Right renal pelvis (tissue), 4 donors: Measurements from ENCODE around the gene MIEN1. TPM values are rescaled to one million over a fixed set of nuclear protein-coding genes. Genes with fewer than 3 reads are reported as not detected.
"Not testable (repeated sequence)": the region's sequence is repeated elsewhere in the genome, so short reads cannot be mapped to it uniquely, and the experiment has no call there.

ENCODE experiments used
- DNase-seq, 4 donors: peaks; one replicate each; pipeline ENCODE4 v3.0.0-alpha.2; 2013; ENCODE audit warnings: low read depth in 4 of 4, low spot score in 3 of 4, missing footprints in 1 of 4
- polyA plus RNA-seq, 4 donors: library from polyadenylated mRNA; unstranded; fragments of 120-200 nt; gene quantifications; one replicate each; pipeline ENCODE4 v1.2.1, GENCODE V29; 2013; ENCODE audit not compliant: insufficient read length in 4 of 4

The MIEN1 gene
- polyA plus RNA-seq, 4 donors = 36.4 to 41.1 (median 39.1) TPM

DNA sequence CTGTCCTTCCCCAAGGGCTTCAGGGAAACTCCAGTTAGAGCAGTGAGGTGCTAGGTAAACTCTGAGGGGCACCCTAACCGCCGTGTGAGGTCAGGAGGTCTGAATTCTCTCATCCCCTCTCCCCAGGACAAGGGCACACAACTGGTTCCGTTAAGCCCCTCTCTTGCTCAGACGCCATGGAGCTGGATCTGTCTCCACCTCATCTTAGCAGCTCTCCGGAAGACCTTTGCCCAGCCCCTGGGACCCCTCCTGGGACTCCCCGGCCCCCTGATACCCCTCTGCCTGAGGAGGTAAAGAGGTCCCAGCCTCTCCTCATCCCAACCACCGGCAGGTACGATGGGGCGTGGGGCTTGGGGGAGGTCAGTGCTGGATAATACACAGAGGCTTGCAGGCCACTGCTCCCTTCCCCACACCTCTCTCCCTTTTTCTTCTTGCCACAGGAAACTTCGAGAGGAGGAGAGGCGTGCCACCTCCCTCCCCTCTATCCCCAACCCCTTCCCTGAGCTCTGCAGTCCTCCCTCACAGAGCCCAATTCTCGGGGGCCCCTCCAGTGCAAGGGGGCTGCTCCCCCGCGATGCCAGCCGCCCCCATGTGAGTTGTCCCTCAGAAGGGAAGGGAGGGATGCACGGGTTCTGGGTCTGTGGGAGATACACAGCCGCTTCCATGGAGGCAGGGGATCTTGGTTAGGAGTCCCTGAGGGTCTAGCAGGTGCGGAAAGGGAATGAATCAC is 12.0 kb upstream of the MIEN1 start:
- DNase-seq = no peak

DNA sequence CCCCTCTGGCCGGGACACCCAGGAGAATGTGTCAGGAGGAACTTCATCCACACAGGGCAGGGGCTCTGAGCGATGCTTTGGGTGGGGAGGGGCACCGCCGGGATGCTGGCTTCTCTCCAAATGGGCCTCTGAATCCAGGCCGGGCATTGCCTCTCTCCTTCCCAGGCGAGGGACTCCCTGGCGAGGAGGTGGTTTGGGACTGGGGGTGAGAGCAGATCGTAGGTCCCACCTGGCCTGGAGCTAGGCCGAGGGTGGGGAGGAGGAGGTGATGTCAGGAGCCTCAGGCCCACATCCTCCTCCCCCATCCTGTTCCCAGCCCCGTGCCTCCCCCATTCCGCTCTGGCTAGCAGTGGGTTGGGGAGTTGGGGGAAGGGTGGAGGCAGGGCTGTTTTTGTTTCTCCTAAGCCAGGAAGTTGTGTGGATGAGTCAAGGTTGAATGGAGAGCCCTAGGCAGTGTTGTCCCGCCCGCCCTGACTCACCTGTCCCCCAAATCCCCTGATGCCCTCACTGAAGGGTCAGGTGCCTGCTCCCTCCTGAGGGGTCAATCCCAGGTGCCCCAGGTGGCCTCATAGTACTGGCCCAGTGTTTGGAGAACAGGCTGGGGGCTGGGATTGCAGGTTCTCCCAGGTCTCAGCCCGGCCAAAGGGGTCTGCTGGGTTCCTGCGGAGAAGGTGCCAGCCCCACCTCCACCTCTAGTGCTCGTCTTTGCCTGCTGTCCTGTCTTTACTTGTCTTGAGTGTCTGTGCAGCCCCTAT is 10.2 kb upstream of the MIEN1 start:
- no peak for DNase-seq

DNA sequence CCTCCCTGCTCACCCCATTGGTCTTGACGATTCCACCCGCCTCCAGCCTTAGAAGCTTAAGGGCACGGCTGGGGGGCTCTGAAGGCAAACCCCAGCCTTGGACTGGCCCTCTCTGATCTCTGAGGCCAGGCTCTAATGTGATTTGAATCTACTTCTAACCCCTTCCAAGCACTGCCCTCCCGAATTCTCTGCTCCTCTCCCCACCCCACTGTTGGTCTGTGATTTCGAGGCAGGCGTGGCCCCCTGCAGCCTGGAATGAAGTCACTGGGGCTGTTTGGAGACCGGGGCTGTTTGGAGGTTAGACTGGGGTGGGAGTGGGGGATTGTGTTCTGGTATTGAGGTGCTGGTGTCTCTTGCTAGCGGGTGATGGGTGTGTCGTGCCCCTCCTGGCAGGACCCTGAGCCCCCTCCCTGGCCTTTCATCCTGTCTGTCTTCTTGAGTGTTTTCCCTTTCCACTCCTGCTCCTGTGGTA is 9.6 kb upstream of the MIEN1 start:
- DNase-seq = no peak

DNA sequence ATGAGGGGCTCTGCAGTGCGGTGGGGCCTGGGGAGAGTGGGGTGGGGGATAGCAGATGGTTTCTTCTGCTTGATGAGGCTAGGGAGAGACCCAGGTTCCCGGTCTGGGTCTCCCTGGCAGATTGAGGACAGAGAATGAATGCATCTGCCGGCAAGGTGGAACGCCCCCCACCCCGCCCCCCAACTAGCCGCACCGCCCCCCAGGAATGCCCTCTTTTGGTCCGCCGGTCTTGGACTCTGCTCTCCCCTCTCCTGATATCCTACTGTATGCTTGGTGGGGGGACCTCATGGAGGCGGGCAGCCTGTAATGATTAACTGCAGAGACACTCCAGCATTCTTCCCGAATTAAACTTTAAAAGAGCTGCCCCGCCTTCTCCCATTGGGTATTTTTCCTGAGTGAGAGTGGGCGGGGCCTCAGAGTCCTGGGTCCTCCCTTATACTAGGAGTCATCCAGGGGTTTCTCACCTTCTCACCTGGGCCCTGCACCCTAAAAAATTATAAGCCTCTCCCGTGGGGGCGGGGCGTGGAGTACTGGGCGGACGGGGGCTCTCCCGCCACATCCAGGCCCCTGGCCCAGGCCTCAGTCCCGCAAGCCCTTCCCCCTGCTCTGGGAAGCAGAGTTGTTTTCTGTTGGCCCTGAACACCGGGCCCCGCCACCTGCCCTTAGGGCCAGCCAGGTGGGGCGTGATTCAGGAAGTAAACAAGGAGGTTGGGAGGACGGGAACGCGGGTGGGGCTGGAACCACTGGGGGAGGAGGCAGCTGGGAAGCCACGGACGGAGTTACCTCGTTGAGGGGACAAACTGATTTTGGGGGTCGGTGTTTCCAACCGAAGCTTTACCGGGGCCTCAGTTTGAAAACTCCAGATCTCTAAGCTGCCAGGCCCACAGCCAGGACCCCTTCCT is 8.9 kb upstream of the MIEN1 start:
- DNase-seq = peak in 3 of 4 donors; percentile 55 to 85 (median 80)

DNA sequence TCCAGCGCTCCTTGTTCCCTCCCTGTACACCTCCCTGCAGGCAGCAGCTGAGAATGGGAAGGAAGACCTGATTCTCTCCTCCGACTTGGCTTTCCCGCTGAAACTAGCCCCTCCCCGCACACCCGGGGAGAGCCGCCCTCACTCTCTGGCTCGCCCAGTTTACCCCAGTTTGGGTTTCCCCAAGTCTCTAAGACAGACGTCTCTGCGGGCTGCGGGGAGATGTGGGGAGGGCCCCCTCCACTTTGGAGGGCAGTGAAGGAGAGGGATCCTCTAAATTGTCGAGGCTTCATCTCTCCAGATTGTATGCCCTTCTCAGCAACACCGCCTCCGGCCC is 8.2 kb upstream of the MIEN1 start:
- DNase-seq = no peak

DNA sequence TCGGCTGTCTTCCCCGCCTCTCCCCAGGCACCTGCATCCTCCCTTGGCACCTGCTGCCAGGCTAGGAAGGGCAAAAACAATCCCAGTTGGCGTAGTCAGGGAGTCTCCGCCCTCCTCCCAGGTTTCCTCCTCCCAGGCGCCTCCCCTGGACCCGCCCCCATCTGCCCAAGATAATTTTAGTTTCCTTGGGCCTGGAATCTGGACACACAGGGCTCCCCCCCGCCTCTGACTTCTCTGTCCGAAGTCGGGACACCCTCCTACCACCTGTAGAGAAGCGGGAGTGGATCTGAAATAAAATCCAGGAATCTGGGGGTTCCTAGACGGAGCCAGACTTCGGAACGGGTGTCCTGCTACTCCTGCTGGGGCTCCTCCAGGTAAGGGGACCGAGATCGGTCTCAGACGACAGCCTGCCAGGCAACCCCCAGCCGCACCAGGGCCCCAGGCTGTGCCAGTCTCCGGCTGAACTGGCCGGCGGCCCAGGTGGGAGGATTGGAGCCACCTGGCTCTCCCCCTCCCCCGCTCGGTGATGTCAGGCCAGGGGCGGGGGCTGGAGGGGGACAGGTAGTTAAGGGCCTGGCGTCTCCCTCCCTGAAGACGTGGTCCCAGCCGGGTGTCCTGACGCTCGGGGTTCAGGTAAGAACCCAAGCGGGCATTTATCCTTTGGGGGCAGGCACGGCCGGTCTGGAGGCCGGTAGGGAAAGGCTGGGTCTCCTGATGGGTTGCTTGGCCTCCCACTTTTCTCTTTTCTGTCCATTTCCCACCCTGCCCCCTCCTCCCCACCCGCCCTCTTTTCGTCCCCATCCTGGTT is 7.6 kb upstream of the MIEN1 start, which contains the start of gene GRB7:
Gene GRB7, plus strand, starts transcription at position 179 of the 808 bp plus-strand sequence. CDS start 4,364 bp downstream, outside the sequence.
- DNase-seq = peak in 1 of 4 donors; percentile 52

DNA sequence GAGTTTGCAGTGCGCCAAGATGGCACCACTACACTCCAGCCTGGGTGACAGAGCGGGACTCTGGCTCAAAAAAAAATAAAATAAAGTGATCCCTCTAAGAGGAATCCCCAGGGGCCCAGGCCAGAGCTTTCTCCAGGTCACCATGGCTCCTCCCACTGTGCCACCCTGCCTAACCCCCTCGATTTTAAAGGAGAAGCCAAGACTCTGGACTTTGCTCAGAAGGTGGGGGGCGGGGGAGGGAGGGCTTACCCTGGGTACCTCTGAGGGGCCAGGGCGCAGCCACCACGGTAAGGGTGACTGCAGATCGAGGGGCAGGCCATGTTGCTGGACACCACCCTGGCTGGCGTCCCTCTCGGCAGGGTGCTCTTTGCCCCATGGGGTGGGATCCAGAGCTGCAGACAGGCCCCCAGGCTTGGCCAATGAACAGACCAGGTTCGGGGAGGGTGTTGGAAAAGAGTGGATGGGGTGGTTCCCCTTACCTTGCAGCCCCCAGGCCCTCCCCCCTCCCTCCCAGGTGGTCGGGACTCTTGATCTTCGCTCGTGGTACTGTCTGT is 7.0 kb upstream of the MIEN1 start:
- DNase-seq = no peak

DNA sequence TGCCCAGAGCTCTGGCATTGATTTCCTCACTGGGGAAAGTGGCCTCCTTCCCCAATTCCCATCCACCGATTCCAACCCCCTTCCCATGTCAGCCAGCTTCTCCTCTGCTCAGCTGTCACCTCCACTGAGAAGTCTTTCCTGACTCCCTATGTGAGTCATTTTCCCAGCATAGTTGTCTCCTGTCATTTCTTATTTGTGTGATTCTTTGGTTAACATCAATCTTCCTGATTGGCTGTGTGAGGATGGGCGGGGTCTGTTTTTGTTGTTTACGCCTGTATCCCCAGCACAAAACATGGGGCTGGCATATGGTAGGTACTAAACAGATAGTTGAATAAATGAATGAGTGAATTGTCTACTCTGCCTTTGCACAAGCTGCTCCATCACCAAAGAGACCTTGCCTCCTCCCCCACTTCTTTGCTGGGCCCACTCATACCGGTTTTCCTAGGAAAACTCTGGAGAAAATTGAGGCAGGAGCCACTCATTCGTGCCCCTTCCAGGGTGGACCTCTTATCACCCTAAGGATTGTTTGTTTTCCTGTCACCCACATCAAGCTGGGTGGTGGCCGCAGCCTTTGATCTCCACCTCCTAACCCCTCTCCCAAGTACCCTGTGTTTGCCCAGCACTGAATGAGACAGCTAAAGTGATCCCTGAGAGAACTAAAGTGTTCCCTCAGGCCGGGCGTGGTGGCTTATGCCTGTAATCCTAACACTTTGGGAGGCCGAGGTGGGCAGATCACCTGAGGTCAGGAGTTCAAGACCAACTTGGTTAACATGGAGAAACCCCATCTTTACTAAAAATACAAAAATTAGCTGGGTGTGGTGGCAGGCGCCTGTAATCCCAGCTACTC is 6.2 kb upstream of the MIEN1 start:
- no peak for DNase-seq

DNA sequence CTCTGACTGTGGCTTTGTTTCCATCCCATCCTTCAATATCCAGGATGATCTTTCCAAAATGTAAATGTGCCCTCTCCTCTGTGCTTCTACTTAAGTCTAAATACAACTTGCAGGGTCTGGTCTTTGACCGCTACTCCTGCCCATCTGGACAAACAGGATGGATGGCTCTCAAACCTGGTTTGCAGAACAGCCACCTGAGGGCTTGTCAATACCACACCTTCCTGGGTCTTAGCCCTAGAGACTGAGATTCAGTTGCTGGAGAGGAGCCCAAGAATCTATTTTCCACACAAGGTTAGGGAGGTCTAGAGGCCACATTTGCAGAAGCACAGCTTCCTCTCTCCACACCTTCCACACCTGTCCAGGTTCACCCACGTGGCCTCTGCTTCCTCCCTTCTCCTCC is 5.5 kb upstream of the MIEN1 start:
- DNase-seq = no peak

DNA sequence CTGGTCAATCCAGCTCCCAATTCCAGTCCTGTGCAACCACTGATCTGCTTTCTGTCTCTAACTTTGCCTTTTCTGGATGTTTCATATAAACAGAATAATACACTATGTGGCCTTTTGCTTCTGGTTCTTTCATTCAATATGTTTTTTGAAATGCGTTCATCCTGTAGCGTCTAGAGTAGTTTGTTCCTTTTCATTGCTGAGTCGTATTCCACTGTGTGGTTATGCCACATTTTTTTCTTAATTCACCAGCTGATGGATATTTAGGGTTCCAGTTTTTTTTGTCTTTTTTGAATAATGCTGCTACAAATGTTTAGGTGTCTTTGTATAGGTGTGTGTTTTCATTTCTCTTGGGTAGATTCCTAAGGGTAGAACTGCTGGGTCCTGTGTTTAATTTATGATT is 2.3 kb upstream of the MIEN1 start:
- DNase-seq = no peak

DNA sequence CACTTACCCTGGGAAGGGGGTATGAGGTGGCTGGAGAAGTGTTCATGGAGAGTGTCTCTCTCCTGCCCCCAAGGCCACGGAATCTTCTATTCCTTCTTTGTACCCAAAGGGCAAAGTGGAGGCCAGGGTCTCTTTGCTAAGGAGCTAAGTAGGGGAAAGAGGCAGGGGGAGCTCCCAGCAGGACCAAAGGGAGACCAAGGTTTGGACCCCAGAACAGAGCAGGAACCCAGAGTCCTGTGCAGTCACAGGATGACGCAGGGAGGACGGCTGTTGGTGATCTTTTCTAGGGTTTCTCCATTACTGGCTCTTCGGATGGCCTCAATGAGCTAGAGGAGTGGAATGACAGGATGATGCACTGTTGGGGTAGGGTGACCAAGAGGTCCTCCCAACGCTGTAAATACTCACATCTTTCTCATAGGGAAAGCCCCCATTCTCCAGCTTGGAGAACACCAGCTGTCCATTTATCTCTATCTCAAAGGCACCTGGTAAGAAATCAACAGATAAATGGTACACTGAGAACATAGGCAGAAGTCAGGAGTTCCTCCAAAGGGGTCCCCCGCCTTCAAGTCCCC is 966 bp downstream of the MIEN1 start:
- DNase-seq = no peak

DNA sequence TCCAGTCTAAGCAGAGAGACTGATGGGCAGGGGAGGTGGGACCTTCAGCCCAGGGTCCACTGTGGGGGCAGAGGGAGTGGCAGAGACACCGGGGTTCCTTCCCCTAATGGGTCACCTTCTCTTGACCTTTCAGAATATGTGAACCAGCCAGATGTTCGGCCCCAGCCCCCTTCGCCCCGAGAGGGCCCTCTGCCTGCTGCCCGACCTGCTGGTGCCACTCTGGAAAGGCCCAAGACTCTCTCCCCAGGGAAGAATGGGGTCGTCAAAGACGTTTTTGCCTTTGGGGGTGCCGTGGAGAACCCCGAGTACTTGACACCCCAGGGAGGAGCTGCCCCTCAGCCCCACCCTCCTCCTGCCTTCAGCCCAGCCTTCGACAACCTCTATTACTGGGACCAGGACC is 2.8 kb downstream of the MIEN1 start:
- DNase-seq = no peak

DNA sequence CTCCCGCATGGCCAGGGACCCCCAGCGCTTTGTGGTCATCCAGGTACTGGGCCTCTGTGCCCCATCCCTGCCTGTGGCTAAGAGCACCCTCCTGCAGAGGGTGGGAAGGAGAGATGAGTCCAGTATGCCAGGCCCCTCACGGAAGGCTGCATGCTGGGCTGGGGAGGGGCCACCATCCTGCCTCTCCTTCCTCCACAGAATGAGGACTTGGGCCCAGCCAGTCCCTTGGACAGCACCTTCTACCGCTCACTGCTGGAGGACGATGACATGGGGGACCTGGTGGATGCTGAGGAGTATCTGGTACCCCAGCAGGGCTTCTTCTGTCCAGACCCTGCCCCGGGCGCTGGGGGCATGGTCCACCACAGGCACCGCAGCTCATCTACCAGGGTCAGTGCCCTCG is 3.7 kb downstream of the MIEN1 start:
- no peak for DNase-seq

DNA sequence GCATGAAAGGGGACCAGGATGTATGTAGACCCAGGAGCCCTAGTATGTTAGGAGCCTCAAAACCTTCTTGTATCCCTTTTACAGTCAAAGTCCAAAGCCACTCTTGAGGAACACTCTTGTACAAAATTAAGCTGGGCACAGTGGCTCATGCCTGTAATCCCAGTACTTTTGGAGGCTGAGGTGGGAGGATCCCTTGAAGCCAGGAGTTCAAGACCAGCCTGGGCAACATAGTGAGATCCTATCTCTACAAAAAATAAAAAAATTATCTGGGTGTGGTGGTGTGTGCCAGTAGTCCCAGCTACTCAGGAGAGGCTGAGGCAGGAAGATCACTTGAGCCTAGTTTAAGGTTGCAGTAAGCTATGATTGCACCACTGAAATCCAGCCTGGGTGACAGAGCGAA is 4.4 kb downstream of the MIEN1 start:
- DNase-seq = not testable (repeated sequence)

DNA sequence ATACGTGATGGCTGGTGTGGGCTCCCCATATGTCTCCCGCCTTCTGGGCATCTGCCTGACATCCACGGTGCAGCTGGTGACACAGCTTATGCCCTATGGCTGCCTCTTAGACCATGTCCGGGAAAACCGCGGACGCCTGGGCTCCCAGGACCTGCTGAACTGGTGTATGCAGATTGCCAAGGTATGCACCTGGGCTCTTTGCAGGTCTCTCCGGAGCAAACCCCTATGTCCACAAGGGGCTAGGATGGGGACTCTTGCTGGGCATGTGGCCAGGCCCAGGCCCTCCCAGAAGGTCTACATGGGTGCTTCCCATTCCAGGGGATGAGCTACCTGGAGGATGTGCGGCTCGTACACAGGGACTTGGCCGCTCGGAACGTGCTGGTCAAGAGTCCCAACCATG is 5.6 kb downstream of the MIEN1 start:
- DNase-seq = no peak

DNA sequence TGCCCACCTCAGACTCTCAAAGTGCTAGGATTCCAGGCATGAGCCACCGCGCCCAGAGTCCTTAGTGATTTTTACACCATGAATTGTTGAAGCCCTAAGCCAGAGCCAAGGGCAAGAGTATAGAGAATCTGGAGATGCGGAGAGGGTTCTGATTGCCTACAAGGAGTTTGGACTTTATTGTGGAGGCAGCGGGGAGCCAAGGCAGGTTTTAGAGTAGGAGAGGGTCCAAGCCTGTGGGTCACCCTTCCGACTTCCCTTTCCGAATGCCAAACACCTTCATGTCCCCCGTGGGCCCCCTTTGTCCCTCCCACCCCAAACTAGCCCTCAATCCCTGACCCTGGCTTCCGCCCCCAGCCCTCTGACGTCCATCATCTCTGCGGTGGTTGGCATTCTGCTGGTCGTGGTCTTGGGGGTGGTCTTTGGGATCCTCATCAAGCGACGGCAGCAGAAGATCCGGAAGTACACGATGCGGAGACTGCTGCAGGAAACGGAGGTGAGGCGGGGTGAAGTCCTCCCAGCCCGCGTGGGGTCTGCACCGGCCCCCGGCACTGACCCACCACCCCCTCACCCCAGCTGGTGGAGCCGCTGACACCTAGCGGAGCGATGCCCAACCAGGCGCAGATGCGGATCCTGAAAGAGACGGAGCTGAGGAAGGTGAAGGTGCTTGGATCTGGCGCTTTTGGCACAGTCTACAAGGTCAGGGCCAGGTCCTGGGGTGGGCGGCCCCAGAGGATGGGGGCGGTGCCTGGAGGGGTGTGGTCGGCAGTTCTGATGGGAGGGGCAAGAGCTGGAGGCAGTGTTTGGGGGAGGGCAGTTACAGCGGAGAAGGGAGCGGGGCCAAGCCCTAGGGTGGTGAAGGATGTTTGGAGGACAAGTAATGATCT is 7.1 kb downstream of the MIEN1 start:
- no peak for DNase-seq

DNA sequence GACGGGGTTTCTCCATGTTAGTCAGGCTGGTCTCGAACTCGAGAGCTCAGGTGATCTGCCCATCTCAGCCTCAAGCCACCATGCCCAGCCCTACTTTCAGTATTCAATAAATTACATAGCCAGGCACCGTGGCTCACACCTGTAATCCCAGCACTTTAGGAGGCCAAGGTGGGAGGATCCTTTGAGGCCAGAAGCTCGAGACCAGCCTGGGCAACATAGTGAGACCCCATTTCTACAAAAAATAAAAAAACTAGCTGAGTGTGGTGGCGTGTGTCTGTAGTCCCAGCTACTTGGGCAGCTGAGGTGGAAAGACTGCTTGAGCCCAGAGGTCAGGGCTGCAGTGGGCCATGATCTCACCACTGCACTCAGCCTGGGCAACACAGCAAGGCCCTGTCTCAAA is 8.2 kb downstream of the MIEN1 start:
- no peak for DNase-seq
